ENCODE measurements around the gene RIT1. TPM values are rescaled to one million over a fixed set of nuclear protein-coding genes. Genes with fewer than 3 reads are reported as not detected.

Gene RIT1
- polyA plus RNA-seq, 1 donor from 2014 or later, result 83.5 TPM

DNA sequence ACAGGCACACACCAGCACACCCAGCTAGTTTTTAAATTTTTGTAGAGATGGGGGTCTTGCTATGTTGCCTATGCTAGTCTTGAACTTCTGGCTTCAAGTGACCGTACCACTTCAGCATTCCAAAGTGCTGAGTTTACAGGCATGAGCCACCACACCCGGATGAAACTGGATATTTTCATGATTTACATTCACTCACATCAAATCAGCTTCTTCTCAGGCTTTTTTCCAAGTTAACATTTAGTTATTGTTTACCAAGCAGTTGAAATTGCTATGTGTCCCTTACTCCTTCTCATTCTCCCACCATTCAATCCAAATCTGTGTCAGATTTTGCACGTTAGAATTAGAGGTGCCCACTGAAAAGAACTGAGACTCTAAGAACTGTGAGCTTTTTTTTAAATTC lies 18.4 kb downstream of the RIT1 start:
- H2AFZ ChIP-seq (ENCODE audit: low read depth, low read length), result no peak overlapping the region
- no peaks in the 10 kb centered on the region for H3K9me2 ChIP-seq (ENCODE audit: insufficient read depth, low read length)
- H4K20me1 ChIP-seq (ENCODE audit: insufficient read depth), result no peaks in the 10 kb centered on the region
- H3K27me3 ChIP-seq (ENCODE audit: insufficient read depth, low read depth, low read length), result no peaks in the 10 kb centered on the region
- no peak overlapping the region for H3K4me2 ChIP-seq (ENCODE audit: low read length)
- no peaks in the 10 kb centered on the region for H3K79me2 ChIP-seq (replicated peaks; ENCODE audit: insufficient read depth, low read length)
- no peak overlapping the region for H3K9ac ChIP-seq (ENCODE audit: low read length)
- no peaks in the 10 kb centered on the region for H3K36me3 ChIP-seq (ENCODE audit: insufficient read depth, low read length)
- H3F3A ChIP-seq (ENCODE audit: insufficient read depth, low read length, poor library complexity, severe bottlenecking), result no peaks in the 10 kb centered on the region
- no peak overlapping the region for H3K4me3 ChIP-seq (ENCODE audit: low read length)
- no peak overlapping the region for H3K27ac ChIP-seq (ENCODE audit: low read length)
- TF ChIP-seq POLR2AphosphoS5 (IDR thresholded peaks at IDR 0.05), result no peak
- TF ChIP-seq EP300 (conservative IDR thresholded peaks at IDR 0.05; ENCODE audit: poor library complexity, severe bottlenecking), result no peak
- no peak for TF ChIP-seq RAD21 (conservative IDR thresholded peaks at IDR 0.05)
- TF ChIP-seq, protein P1, sequence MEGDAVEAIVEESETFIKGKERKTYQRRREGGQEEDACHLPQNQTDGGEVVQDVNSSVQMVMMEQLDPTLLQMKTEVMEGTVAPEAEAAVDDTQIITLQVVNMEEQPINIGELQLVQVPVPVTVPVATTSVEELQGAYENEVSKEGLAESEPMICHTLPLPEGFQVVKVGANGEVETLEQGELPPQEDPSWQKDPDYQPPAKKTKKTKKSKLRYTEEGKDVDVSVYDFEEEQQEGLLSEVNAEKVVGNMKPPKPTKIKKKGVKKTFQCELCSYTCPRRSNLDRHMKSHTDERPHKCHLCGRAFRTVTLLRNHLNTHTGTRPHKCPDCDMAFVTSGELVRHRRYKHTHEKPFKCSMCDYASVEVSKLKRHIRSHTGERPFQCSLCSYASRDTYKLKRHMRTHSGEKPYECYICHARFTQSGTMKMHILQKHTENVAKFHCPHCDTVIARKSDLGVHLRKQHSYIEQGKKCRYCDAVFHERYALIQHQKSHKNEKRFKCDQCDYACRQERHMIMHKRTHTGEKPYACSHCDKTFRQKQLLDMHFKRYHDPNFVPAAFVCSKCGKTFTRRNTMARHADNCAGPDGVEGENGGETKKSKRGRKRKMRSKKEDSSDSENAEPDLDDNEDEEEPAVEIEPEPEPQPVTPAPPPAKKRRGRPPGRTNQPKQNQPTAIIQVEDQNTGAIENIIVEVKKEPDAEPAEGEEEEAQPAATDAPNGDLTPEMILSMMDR (IDR thresholded peaks at IDR 0.05; ENCODE audit: poor library complexity, severe bottlenecking), result no peak
- no peak for TF ChIP-seq SMC3 (conservative IDR thresholded peaks at IDR 0.05; ENCODE audit: poor library complexity)
- no peak for TF ChIP-seq EZH2 (IDR thresholded peaks at IDR 0.05; ENCODE audit: borderline replicate concordance, insufficient read depth, low read length, poor library complexity, severe bottlenecking)
- TF ChIP-seq MXI1 (conservative IDR thresholded peaks at IDR 0.05; ENCODE audit: poor library complexity, severe bottlenecking), result no peak
- TF ChIP-seq TAF1 (IDR thresholded peaks at IDR 0.05; ENCODE audit: low read depth), result no peak
- TF ChIP-seq, protein P2, sequence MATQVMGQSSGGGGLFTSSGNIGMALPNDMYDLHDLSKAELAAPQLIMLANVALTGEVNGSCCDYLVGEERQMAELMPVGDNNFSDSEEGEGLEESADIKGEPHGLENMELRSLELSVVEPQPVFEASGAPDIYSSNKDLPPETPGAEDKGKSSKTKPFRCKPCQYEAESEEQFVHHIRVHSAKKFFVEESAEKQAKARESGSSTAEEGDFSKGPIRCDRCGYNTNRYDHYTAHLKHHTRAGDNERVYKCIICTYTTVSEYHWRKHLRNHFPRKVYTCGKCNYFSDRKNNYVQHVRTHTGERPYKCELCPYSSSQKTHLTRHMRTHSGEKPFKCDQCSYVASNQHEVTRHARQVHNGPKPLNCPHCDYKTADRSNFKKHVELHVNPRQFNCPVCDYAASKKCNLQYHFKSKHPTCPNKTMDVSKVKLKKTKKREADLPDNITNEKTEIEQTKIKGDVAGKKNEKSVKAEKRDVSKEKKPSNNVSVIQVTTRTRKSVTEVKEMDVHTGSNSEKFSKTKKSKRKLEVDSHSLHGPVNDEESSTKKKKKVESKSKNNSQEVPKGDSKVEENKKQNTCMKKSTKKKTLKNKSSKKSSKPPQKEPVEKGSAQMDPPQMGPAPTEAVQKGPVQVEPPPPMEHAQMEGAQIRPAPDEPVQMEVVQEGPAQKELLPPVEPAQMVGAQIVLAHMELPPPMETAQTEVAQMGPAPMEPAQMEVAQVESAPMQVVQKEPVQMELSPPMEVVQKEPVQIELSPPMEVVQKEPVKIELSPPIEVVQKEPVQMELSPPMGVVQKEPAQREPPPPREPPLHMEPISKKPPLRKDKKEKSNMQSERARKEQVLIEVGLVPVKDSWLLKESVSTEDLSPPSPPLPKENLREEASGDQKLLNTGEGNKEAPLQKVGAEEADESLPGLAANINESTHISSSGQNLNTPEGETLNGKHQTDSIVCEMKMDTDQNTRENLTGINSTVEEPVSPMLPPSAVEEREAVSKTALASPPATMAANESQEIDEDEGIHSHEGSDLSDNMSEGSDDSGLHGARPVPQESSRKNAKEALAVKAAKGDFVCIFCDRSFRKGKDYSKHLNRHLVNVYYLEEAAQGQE (IDR thresholded peaks at IDR 0.05; ENCODE audit: borderline replicate concordance), result no peak
- H3K9me3 ChIP-seq (ENCODE audit: low read length), result no peaks in the 10 kb centered on the region

- no peak for TF ChIP-seq POLR2AphosphoS5 (IDR thresholded peaks at IDR 0.05)
- no peak for TF ChIP-seq SMC3 (conservative IDR thresholded peaks at IDR 0.05; ENCODE audit: poor library complexity)
- TF ChIP-seq EZH2 (IDR thresholded peaks at IDR 0.05; ENCODE audit: borderline replicate concordance, insufficient read depth, low read length, poor library complexity, severe bottlenecking), result no peak
- TF ChIP-seq, protein P1 (IDR thresholded peaks at IDR 0.05; ENCODE audit: poor library complexity, severe bottlenecking), result no peak
- TF ChIP-seq, protein P2 (IDR thresholded peaks at IDR 0.05; ENCODE audit: borderline replicate concordance), result no peak
- no peak for TF ChIP-seq EP300 (conservative IDR thresholded peaks at IDR 0.05; ENCODE audit: poor library complexity, severe bottlenecking)
- TF ChIP-seq RAD21 (conservative IDR thresholded peaks at IDR 0.05), result no peak
- no peak for TF ChIP-seq TAF1 (IDR thresholded peaks at IDR 0.05; ENCODE audit: low read depth)
- TF ChIP-seq MXI1 (conservative IDR thresholded peaks at IDR 0.05; ENCODE audit: poor library complexity, severe bottlenecking), result no peak
- no peaks in the 10 kb centered on the region for H3F3A ChIP-seq (ENCODE audit: insufficient read depth, low read length, poor library complexity, severe bottlenecking)
- no peaks in the 10 kb centered on the region for H3K36me3 ChIP-seq (ENCODE audit: insufficient read depth, low read length)
- no peaks in the 10 kb centered on the region for H3K9me2 ChIP-seq (ENCODE audit: insufficient read depth, low read length)
- H2AFZ ChIP-seq (ENCODE audit: low read depth, low read length), result no peak overlapping the region
- H4K20me1 ChIP-seq (ENCODE audit: insufficient read depth), result no peaks in the 10 kb centered on the region
- no peaks in the 10 kb centered on the region for H3K9me3 ChIP-seq (ENCODE audit: low read length)
- H3K27me3 ChIP-seq (ENCODE audit: insufficient read depth, low read depth, low read length), result no peaks in the 10 kb centered on the region
- H3K79me2 ChIP-seq (replicated peaks; ENCODE audit: insufficient read depth, low read length), result no peaks in the 10 kb centered on the region
- H3K27ac ChIP-seq (ENCODE audit: low read length), result no peak overlapping the region
- no peak overlapping the region for H3K9ac ChIP-seq (ENCODE audit: low read length)
- H3K4me3 ChIP-seq (ENCODE audit: low read length), result no peak overlapping the region
- no peak overlapping the region for H3K4me2 ChIP-seq (ENCODE audit: low read length)
Observed at GRCh38 chr1:155890251-155890650, 20.9 kb downstream of the RIT1 start.

All from neural cell (in vitro differentiated cells).